Measurements from ENCODE around the gene MGAT3. TPM values are rescaled to one million over a fixed set of nuclear protein-coding genes. Genes with fewer than 3 reads are reported as not detected.
A peak's percentile ranks its signal among the peaks of the same experiment; 100 is the strongest.

MGAT3 gene
- polyA plus RNA-seq, 1 of the 3 experiments (the other 2 are of a cell fraction): 0.16 TPM

DNA sequence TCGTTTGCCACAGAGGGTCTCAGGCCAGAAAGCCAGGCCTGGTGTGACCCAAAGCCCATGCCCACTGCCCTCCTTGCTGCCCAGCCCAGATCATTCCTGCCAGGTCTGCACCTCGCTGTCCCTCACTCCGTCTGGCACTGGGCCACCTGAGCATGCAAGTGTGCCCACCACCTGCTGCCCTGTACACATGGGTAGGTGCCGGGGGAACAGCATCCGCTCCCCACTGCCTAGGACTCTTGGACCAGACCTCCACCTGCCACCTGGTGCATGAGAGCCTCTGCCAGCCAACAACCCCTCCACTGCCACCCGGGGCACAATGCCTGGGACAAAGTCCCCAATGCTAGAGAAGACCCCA is 12.5 kb downstream of the MGAT3 start (continued):
- TF ChIP-seq, protein P1, sequence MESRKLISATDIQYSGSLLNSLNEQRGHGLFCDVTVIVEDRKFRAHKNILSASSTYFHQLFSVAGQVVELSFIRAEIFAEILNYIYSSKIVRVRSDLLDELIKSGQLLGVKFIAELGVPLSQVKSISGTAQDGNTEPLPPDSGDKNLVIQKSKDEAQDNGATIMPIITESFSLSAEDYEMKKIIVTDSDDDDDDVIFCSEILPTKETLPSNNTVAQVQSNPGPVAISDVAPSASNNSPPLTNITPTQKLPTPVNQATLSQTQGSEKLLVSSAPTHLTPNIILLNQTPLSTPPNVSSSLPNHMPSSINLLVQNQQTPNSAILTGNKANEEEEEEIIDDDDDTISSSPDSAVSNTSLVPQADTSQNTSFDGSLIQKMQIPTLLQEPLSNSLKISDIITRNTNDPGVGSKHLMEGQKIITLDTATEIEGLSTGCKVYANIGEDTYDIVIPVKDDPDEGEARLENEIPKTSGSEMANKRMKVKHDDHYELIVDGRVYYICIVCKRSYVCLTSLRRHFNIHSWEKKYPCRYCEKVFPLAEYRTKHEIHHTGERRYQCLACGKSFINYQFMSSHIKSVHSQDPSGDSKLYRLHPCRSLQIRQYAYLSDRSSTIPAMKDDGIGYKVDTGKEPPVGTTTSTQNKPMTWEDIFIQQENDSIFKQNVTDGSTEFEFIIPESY (IDR thresholded peaks at IDR 0.05; ENCODE audit: borderline replicate concordance, low read depth): no peak
- TF ChIP-seq, protein P2, sequence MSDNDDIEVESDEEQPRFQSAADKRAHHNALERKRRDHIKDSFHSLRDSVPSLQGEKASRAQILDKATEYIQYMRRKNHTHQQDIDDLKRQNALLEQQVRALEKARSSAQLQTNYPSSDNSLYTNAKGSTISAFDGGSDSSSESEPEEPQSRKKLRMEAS (IDR thresholded peaks at IDR 0.05; ENCODE audit: low read depth): no peak
- no peak for TF ChIP-seq MXI1 (IDR thresholded peaks at IDR 0.05; ENCODE audit: low read depth, low read length)

DNA sequence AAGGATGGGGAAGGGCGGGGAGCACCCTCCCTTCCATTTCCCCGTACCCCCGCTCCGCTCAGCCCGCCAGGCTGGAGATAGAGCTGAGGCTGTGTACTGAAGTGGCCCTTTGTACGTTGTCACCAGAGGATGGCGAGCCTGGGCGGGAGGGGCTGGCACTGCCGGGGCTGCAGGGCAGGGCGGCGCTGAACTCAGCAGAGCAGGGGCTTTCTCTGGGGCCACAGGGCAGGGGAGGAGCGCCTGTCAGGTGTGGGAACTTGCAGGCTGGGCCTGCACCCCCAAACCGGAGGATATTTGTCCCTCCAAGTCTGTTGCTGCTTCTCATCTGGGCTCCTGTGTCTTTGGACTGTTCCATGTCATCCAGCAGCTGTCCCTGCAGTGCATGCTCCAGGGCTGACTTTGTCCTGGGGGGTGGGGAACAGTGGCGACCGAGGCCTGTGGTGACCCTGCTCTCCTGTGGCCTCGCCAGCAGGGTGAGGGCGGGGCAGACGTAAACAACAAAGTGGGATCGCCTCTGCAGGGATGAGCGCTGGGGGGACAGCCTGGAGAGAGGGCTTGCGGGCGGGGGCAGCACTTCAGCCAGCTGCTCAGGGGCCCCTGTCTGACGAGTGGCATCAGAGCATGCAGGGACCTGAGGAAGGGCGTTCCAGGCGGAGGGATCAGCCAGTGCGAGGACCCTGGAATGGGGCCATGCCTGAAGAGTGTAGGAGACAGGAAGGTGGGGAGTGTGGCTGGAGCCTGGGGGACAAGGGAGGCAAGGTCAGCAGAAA is 13.1 kb downstream of the MGAT3 start:
- 71% methylated on average over 20 of the region's 26 CpGs for WGBS (ENCODE audit: low lambda C conversion rate)
- Histone ChIP-seq H4K20me1 (ENCODE audit: insufficient read depth) (no peaks in the 10 kb centered on the region), H3K27me3 (ENCODE audit: insufficient read depth) (no peaks in the 10 kb centered on the region), H3K4me1 (ENCODE audit: control insufficient read depth in 1 of 2, insufficient read depth in 2 of 2, low read depth in 1 of 2, low read length in 1 of 2) (peaks cover 8 to 44% of the 10 kb centered on the region in 2 experiments; a peak in 3 of 4 replicates), H3K27ac (ENCODE audit: low read depth in 2 of 2, low read length in 1 of 2) (no peak overlapping the region; a peak in 1 of 4 replicates), H3K36me3 (replicated peaks in 1 of 2; ENCODE audit: control insufficient read depth in 1 of 2, insufficient read depth in 2 of 2, low read length in 1 of 2) (no peaks in the 10 kb centered on the region), H3K4me2 (no peak overlapping the region), H3K4me3 (ENCODE audit: low read depth in 2 of 2, low read length in 1 of 2) (no peak overlapping the region), H3F3A (replicated peaks; ENCODE audit: insufficient read depth) (no peaks in the 10 kb centered on the region), H3K79me2 (ENCODE audit: insufficient read depth) (no peaks in the 10 kb centered on the region), H3K9ac (no peak overlapping the region), H2AFZ (ENCODE audit: low read depth) (no peak overlapping the region), H3K9me3 (no peaks in the 10 kb centered on the region), H3K9me2 (no peaks in the 10 kb centered on the region)
- ChIA-PET CTCF (no interaction called here), POLR2A (interaction anchor here (0.6 kb wide), 1 partner anchor 17 kb away, joined by 3 read pairs; no protein-coding TSS in a partner anchor)
- DNase-seq: no peak
- TF ChIP-seq SMC3 (IDR thresholded peaks at IDR 0.05; ENCODE audit: low read depth, low read length) (no peak), GATA2 (CRISPR knock-in tag; IDR thresholded peaks at IDR 0.05) (no peak)

DNA sequence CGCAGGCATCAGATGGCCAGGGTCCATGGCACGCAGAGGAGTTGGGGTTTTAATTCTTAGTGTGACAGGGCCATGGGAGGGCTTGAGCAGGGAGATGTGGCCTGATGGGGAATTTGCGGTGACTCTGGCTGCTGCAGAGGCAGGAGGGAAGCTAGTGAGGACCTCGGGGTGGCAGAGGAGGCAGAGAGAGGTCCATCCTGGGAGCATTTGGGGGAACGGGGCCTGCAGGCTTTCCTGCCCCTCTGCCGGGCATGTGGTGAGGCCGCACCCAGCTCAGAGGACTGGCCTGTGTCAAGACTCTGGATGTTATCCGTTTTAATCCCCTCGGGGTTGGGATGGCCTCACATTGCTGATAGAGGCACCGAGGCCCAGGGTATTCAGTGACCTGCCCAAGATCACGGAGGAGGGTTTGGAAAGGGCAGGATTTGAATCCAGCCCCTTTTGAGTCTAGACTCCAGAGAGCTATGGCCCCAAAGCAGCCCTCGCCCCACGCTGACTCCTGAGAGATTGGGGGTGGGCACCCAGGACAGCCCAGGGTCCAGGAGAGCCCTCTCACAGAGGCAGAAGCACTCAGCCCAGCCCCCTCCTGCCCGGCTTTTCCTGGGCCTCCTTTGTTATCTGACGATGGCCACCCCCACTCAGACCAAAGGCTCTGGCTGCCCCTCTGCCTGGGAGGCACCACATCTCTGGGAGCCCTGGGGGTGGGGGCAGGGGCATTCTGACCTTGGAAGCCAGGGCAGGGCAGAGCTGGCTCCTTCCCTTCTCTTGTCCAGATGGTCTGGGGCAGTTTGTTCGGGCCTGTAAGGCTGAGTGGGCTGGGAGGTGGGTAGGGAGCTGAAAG is 13.9 kb downstream of the MGAT3 start:
- POLR2A ChIA-PET: no interaction called here

More for the DNA sequence above, 13.9 kb downstream of the MGAT3 start:
- H3K9me2 ChIP-seq: no peaks in the 10 kb centered on the region
- no peaks in the 10 kb centered on the region for H3K9me3 ChIP-seq
- no peaks in the 10 kb centered on the region for H3F3A ChIP-seq (replicated peaks; ENCODE audit: insufficient read depth)
- DNase-seq: peak; percentile 59
- no peak overlapping the region for H3K4me2 ChIP-seq
- no peaks in the 10 kb centered on the region for H3K36me3 ChIP-seq (replicated peaks in 1 of 2; ENCODE audit: control insufficient read depth in 1 of 2, insufficient read depth in 2 of 2, low read length in 1 of 2)
- CTCF ChIA-PET: interaction anchor here (1.0 kb wide), 1 partner anchor 49 kb away, joined by 3 read pairs; the partner anchor contains the start of gene ATF4
- H4K20me1 ChIP-seq (ENCODE audit: insufficient read depth): no peaks in the 10 kb centered on the region
- 59% methylated on average over 8 of the region's 16 CpGs for whole genome bisulfite sequencing (ENCODE audit: low lambda C conversion rate)
- no peaks in the 10 kb centered on the region for H3K79me2 ChIP-seq (ENCODE audit: insufficient read depth)
- H2AFZ ChIP-seq (ENCODE audit: low read depth): no peak overlapping the region
- no peak overlapping the region for H3K9ac ChIP-seq
- H3K27me3 ChIP-seq (ENCODE audit: insufficient read depth): no peaks in the 10 kb centered on the region
- H3K4me3 ChIP-seq (ENCODE audit: low read depth in 2 of 2, low read length in 1 of 2): no peak overlapping the region
- no peak overlapping the region; a peak in 1 of 4 replicates for H3K27ac ChIP-seq (ENCODE audit: low read depth in 2 of 2, low read length in 1 of 2)
- H3K4me1 ChIP-seq (ENCODE audit: control insufficient read depth in 1 of 2, insufficient read depth in 2 of 2, low read depth in 1 of 2, low read length in 1 of 2): peaks cover 8 to 51% of the 10 kb centered on the region in 2 experiments; a peak in 3 of 4 replicates
- no peak for TF ChIP-seq EZH2phosphoT487 (IDR thresholded peaks at IDR 0.05; ENCODE audit: borderline replicate concordance, low read depth)
- no peak for TF ChIP-seq SIN3A (IDR thresholded peaks at IDR 0.05; ENCODE audit: borderline replicate concordance, low read depth, low read length)

Measured in SK-N-SH (cell line).